Smooth muscle cell (in vitro differentiated cells): ENCODE measurements around the gene CELF4. TPM values are rescaled to one million over a fixed set of nuclear protein-coding genes. Genes with fewer than 3 reads are reported as not detected.

Experiments used
- DNase-seq: peaks from one replicate; lab custom pipeline; 2025; ENCODE audit not compliant: unreplicated experiment; lab: John Stamatoyannopoulos, UW
- H2AFZ ChIP-seq: fragments of 200-600 bp; sonication (generic); 2 replicates; pipeline ENCODE4 v1.6.0; 2016; ENCODE audit warnings: antibody characterized with exemption, low read depth, mild to moderate bottlenecking
- H3F3A ChIP-seq: fragments of 200-600 bp; sonication (generic); 2 replicates; pipeline ENCODE4 v1.6.0; 2017; ENCODE audit warnings: antibody characterized with exemption, low read depth
- H3K27ac ChIP-seq: fragments of 200-600 bp; sonication (generic); 2 replicates; pipeline ENCODE4 v1.5.1; 2016; ENCODE audit warnings: low read depth, mild to moderate bottlenecking
- H3K27me3 ChIP-seq: fragments of 200-600 bp; sonication (generic); 2 replicates; pipeline ENCODE4 v1.6.1; 2016; ENCODE audit warnings: low read depth, mild to moderate bottlenecking
- H3K36me3 ChIP-seq: fragments of 200-600 bp; sonication (generic); 2 replicates; pipeline ENCODE4 v1.5.1; 2016; ENCODE audit warnings: low read depth
- H3K4me1 ChIP-seq: fragments of 200-600 bp; sonication (generic); 2 replicates; pipeline ENCODE4 v1.5.1; 2016; ENCODE audit warnings: low read depth
- H3K4me2 ChIP-seq: fragments of 200-600 bp; sonication (generic); 2 replicates; pipeline ENCODE4 v1.6.0; 2016; ENCODE audit warnings: mild to moderate bottlenecking
- H3K4me3 ChIP-seq: fragments of 200-600 bp; sonication (generic); 2 replicates; pipeline ENCODE4 v1.5.1; 2016; ENCODE audit warnings: mild to moderate bottlenecking
- H3K79me2 ChIP-seq: fragments of 200-600 bp; sonication (generic); 2 replicates; pipeline ENCODE4 v1.6.0; 2016; ENCODE audit warnings: low read depth, mild to moderate bottlenecking
- H3K9ac ChIP-seq: fragments of 200-600 bp; sonication (generic); 2 replicates; pipeline ENCODE4 v1.6.0; 2016; ENCODE audit warnings: low read depth
- H3K9me3 ChIP-seq: fragments of 200-600 bp; sonication (generic); replicated peaks from 2 replicates; pipeline ENCODE4 v1.5.1; 2016; ENCODE audit warnings: low read depth
- H4K20me1 ChIP-seq: fragments of 200-600 bp; sonication (generic); 2 replicates; pipeline ENCODE4 v1.6.0; 2016; ENCODE audit warnings: low read depth
- CTCF ChIP-seq: fragments of 200-600 bp; sonication (generic); IDR thresholded peaks from 2 replicates; pipeline ENCODE4 v1.5.1; 2017; ENCODE audit warnings: borderline replicate concordance, mild to moderate bottlenecking, antibody characterized with exemption; ENCODE audit not compliant: insufficient read depth, poor library complexity, severe bottlenecking
- WGBS: methylation state at CpG from one replicate; pipeline ENCODE4 v1.1.7; 2016; ENCODE audit warnings: low lambda C conversion rate; 5-methylcytosine and 5-hydroxymethylcytosine counted together
- polyA plus RNA-seq: library from polyadenylated mRNA; unstranded; fragments of >200 nt; fragmentation: Nextera tagmentation; extraction: Ambion mirVana; gene quantifications from 2 replicates; pipeline ENCODE4 v1.2.1, GENCODE V29; 2016
- total RNA-seq: library from RNA; depleted of rRNA; stranded (reverse); fragments of >200 nt; gene quantifications from 2 replicates; pipeline ENCODE4 v1.2.3, GENCODE V29; 2014

The CELF4 gene
- total and polyA plus RNA-seq, 2 experiments from 2014 or later: 0.40 TPM; not detected in 1

GRCh38 chr18:37438417-37439180 is 127.0 kb downstream of the CELF4 start:
- DNase-seq: no peak
- Histone ChIP-seq H3K9ac (no peak overlapping the region), H3K9me3 (no peaks in the 10 kb centered on the region), H3F3A (no peaks in the 10 kb centered on the region), H2AFZ (no peak overlapping the region), H3K4me2 (no peak overlapping the region), H3K27me3 (peaks cover 63% of the 10 kb centered on the region), H3K27ac (no peak overlapping the region), H4K20me1 (no peaks in the 10 kb centered on the region), H3K4me1 (no peaks in the 10 kb centered on the region), H3K79me2 (no peaks in the 10 kb centered on the region), H3K4me3 (no peak overlapping the region), H3K36me3 (no peaks in the 10 kb centered on the region)
- WGBS: 89% methylated on average over 7 of the region's 7 CpGs
- TF ChIP-seq CTCF: no peak

GRCh38 chr18:37435996-37436395 is 129.6 kb downstream of the CELF4 start:
- Histone ChIP-seq H3K79me2 (no peaks in the 10 kb centered on the region), H3F3A (no peaks in the 10 kb centered on the region), H3K4me1 (no peaks in the 10 kb centered on the region), H3K4me3 (no peak overlapping the region), H2AFZ (no peak overlapping the region), H4K20me1 (no peaks in the 10 kb centered on the region), H3K4me2 (no peak overlapping the region), H3K36me3 (no peaks in the 10 kb centered on the region), H3K27ac (no peak overlapping the region), H3K27me3 (peaks cover 69% of the 10 kb centered on the region), H3K9ac (no peak overlapping the region), H3K9me3 (no peaks in the 10 kb centered on the region)
- no peak for DNase-seq
- WGBS: 72% methylated on average over 15 of the region's 15 CpGs
- no peak for TF ChIP-seq CTCF

- 73% methylated on average over 5 of the region's 5 CpGs for WGBS
These were observed 130.3 kb downstream of the CELF4 start for GRCh38 chr18:37435150-37435867.

More at GRCh38 chr18:37435150-37435867, 130.3 kb downstream of the CELF4 start:
- Histone ChIP-seq H2AFZ (no peak overlapping the region), H3K4me1 (no peaks in the 10 kb centered on the region), H3K4me2 (no peak overlapping the region), H3K27ac (no peak overlapping the region), H3K79me2 (no peaks in the 10 kb centered on the region), H3K4me3 (no peak overlapping the region), H3K36me3 (no peaks in the 10 kb centered on the region), H4K20me1 (no peaks in the 10 kb centered on the region), H3K9ac (no peak overlapping the region), H3K9me3 (no peaks in the 10 kb centered on the region), H3F3A (no peaks in the 10 kb centered on the region), H3K27me3 (peaks cover 69% of the 10 kb centered on the region)
- DNase-seq: no peak
- no peak for TF ChIP-seq CTCF
